GM23338 (cell line): Measurements from ENCODE around the gene AMBRA1. TPM values are rescaled to one million over a fixed set of nuclear protein-coding genes. Genes with fewer than 3 reads are reported as not detected.

Experiments
- ATAC-seq: fragments of 200-7000 bp; cut with Tn5 transposase; 3 replicates; pipeline ENCODE4 v1.9.1; 2020
- DNase-seq: peaks from one replicate; pipeline ENCODE4 v3.0.0-alpha.2; 2015; ENCODE audit warnings: low spot score
- H2AFZ ChIP-seq: fragments of 200-600 bp; sonication (generic); 2 replicates; pipeline ENCODE4 v1.8.0; 2016; ENCODE audit warnings: antibody characterized with exemption, mild to moderate bottlenecking, moderate library complexity
- H3F3A ChIP-seq: fragments of 200-600 bp; sonication (generic); replicated peaks from 2 replicates; pipeline ENCODE4 v1.8.0; 2017; ENCODE audit warnings: antibody characterized with exemption, mixed run types, low read depth
- H3K27ac ChIP-seq: fragments of 200-600 bp; sonication (generic); 2 replicates; pipeline ENCODE4 v1.6.1; 2016; ENCODE audit warnings: low read depth
- H3K27me3 ChIP-seq: fragments of 200-600 bp; sonication (generic); 2 replicates; pipeline ENCODE4 v1.8.0; 2016; ENCODE audit warnings: mild to moderate bottlenecking, mixed run types, moderate library complexity; ENCODE audit not compliant: insufficient read depth
- H3K36me3 ChIP-seq: fragments of 200-600 bp; sonication (generic); 2 replicates; pipeline ENCODE4 v1.8.0; 2016; ENCODE audit warnings: mild to moderate bottlenecking; ENCODE audit not compliant: insufficient read depth
- H3K4me1 ChIP-seq: fragments of 200-600 bp; sonication (generic); 2 replicates; pipeline ENCODE4 v1.8.0; 2016; ENCODE audit warnings: mild to moderate bottlenecking, moderate library complexity; ENCODE audit not compliant: insufficient read depth
- H3K4me2 ChIP-seq: fragments of 200-600 bp; sonication (generic); 2 replicates; pipeline ENCODE4 v1.7.1; 2017; ENCODE audit warnings: mixed run types
- H3K4me3 ChIP-seq: fragments of 200-600 bp; sonication (generic); 2 replicates; pipeline ENCODE4 v1.6.1; 2016; ENCODE audit warnings: mixed run types
- H3K79me2 ChIP-seq: fragments of 200-600 bp; sonication (generic); replicated peaks from 2 replicates; pipeline ENCODE4 v1.8.0; 2017; ENCODE audit warnings: mild to moderate bottlenecking; ENCODE audit not compliant: insufficient read depth
- H3K9me2 ChIP-seq: fragments of 200-600 bp; sonication (generic); 2 replicates; pipeline ENCODE4 v1.8.0; 2017; ENCODE audit not compliant: insufficient read depth
- H4K20me1 ChIP-seq: fragments of 200-600 bp; sonication (generic); replicated peaks from 2 replicates; pipeline ENCODE4 v1.8.0; 2017; ENCODE audit warnings: mild to moderate bottlenecking; ENCODE audit not compliant: insufficient read depth
- H3K27ac Mint-ChIP-seq: 2 replicates; pipeline ENCODE4 v1.8.0; 2020; ENCODE audit warnings: inconsistent platforms, mild to moderate bottlenecking, moderate library complexity, mixed read lengths
- H3K27me3 Mint-ChIP-seq: 3 replicates; pipeline ENCODE4 v1.8.0; 2022; ENCODE audit warnings: low read depth, mild to moderate bottlenecking, moderate library complexity, mixed read lengths, inconsistent platforms; ENCODE audit not compliant: insufficient read depth, poor library complexity
- H3K36me3 Mint-ChIP-seq: 3 replicates; pipeline ENCODE4 v1.8.0; 2021; ENCODE audit warnings: low read depth, mild to moderate bottlenecking, inconsistent platforms, moderate library complexity, mixed read lengths
- H3K4me1 Mint-ChIP-seq: 3 replicates; pipeline ENCODE4 v1.8.0; 2020; ENCODE audit warnings: mild to moderate bottlenecking, inconsistent platforms, mixed read lengths
- H3K4me3 Mint-ChIP-seq: 3 replicates; pipeline ENCODE4 v1.8.0; 2021; ENCODE audit warnings: moderate library complexity, mild to moderate bottlenecking, inconsistent platforms, mixed read lengths
- H3K9me3 Mint-ChIP-seq: 3 replicates; pipeline ENCODE4 v1.8.0; 2020; ENCODE audit warnings: moderate library complexity, mild to moderate bottlenecking, inconsistent platforms, mixed read lengths
- EZH2 ChIP-seq: fragments of 200-600 bp; sonication (generic); IDR thresholded peaks from one replicate; pipeline ENCODE4 v1.8.0; 2017; ENCODE audit warnings: antibody characterized with exemption, mild to moderate bottlenecking, low read depth; ENCODE audit not compliant: unreplicated experiment
- EZH2phosphoT487 ChIP-seq: fragments of 200-600 bp; sonication (generic); IDR thresholded peaks from one replicate; pipeline ENCODE4 v1.8.1; 2018; ENCODE audit warnings: antibody characterized with exemption; ENCODE audit not compliant: unreplicated experiment
- NANOG ChIP-seq: IDR thresholded peaks from 2 replicates; pipeline ENCODE4 v1.6.1; 2016; ENCODE audit warnings: antibody characterized with exemption, borderline replicate concordance
- POLR2AphosphoS5 ChIP-seq: IDR thresholded peaks from 2 replicates; pipeline ENCODE4 v1.6.1; 2016; ENCODE audit warnings: antibody characterized with exemption, low read depth
- STAT1 ChIP-seq: IDR thresholded peaks from one replicate; pipeline ENCODE4 v1.6.1; 2016; ENCODE audit warnings: antibody characterized with exemption; ENCODE audit not compliant: unreplicated experiment
- ZNF331 ChIP-seq: fragments of 250-450 bp; sonication (Bioruptor Pico); IDR thresholded peaks from 2 replicates; pipeline ENCODE4 v1.5.0; 2020; ENCODE audit warnings: low read depth, mild to moderate bottlenecking, moderate library complexity
- polyA plus RNA-seq: library from polyadenylated mRNA; unstranded; fragments of >200 nt; fragmentation: Nextera tagmentation; extraction: Ambion mirVana; gene quantifications from 2 replicates; pipeline ENCODE4 v1.2.1, GENCODE V29; 2016
- total RNA-seq: library from RNA; depleted of rRNA; stranded (reverse); fragments of >200 nt; shearing (Covaris generic); gene quantifications from 2 replicates; pipeline ENCODE4 v1.2.3, GENCODE V29; 2014
- TF ChIP-seq, protein P1 (sequence below): IDR thresholded peaks from one replicate; pipeline ENCODE4 v1.6.1; 2018; ENCODE audit warnings: antibody characterized with exemption; ENCODE audit not compliant: unreplicated experiment
- TF ChIP-seq, protein P2 (sequence below): fragments of 250-450 bp; sonication (Bioruptor Pico); IDR thresholded peaks from 2 replicates; pipeline ENCODE4 v1.5.0; 2020; ENCODE audit warnings: mild to moderate bottlenecking, moderate library complexity

The AMBRA1 gene
- total and polyA plus RNA-seq, 2 experiments from 2014 or later: 8.3 to 34.8 TPM

DNA sequence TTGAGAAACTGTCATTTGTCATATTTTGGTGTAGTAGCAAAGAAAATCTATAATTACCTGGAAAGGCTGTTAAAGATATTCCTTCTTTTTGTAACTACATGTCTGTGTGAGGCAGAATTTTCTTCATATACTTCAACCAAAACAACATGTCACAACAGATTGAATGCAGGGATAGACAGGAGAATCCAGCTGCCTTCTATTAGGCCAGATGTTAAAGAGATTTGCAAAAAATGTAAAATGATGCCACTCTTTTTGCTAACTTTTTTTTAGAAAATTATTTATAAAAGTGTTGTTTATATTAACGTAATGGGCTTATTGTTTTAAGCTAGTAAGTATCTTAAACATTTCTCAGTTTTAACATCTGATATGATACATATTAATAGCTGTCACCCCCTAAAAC, 233.9 kb downstream of the AMBRA1 start:
- peaks cover 29% of the 10 kb centered on the region for H4K20me1 ChIP-seq
- H3K27me3 ChIP-seq: no peaks in the 10 kb centered on the region
- no peak overlapping the region for H3K27ac Mint-ChIP-seq
- no peaks in the 10 kb centered on the region for H3F3A ChIP-seq
- H3K27ac ChIP-seq: no peak overlapping the region
- no peak overlapping the region for H2AFZ ChIP-seq
- H3K4me3 Mint-ChIP-seq: no peak overlapping the region
- H3K36me3 ChIP-seq: no peaks in the 10 kb centered on the region; the same call in 1 of the 2 replicates
- peaks cover 22% of the 10 kb centered on the region for H3K4me1 ChIP-seq
- TF ChIP-seq EZH2phosphoT487: no peak
- TF ChIP-seq POLR2AphosphoS5: no peak
- no peak for TF ChIP-seq STAT1
- TF ChIP-seq, protein P1, sequence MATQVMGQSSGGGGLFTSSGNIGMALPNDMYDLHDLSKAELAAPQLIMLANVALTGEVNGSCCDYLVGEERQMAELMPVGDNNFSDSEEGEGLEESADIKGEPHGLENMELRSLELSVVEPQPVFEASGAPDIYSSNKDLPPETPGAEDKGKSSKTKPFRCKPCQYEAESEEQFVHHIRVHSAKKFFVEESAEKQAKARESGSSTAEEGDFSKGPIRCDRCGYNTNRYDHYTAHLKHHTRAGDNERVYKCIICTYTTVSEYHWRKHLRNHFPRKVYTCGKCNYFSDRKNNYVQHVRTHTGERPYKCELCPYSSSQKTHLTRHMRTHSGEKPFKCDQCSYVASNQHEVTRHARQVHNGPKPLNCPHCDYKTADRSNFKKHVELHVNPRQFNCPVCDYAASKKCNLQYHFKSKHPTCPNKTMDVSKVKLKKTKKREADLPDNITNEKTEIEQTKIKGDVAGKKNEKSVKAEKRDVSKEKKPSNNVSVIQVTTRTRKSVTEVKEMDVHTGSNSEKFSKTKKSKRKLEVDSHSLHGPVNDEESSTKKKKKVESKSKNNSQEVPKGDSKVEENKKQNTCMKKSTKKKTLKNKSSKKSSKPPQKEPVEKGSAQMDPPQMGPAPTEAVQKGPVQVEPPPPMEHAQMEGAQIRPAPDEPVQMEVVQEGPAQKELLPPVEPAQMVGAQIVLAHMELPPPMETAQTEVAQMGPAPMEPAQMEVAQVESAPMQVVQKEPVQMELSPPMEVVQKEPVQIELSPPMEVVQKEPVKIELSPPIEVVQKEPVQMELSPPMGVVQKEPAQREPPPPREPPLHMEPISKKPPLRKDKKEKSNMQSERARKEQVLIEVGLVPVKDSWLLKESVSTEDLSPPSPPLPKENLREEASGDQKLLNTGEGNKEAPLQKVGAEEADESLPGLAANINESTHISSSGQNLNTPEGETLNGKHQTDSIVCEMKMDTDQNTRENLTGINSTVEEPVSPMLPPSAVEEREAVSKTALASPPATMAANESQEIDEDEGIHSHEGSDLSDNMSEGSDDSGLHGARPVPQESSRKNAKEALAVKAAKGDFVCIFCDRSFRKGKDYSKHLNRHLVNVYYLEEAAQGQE: no peak
- TF ChIP-seq EZH2: no peak
- TF ChIP-seq, protein P2, sequence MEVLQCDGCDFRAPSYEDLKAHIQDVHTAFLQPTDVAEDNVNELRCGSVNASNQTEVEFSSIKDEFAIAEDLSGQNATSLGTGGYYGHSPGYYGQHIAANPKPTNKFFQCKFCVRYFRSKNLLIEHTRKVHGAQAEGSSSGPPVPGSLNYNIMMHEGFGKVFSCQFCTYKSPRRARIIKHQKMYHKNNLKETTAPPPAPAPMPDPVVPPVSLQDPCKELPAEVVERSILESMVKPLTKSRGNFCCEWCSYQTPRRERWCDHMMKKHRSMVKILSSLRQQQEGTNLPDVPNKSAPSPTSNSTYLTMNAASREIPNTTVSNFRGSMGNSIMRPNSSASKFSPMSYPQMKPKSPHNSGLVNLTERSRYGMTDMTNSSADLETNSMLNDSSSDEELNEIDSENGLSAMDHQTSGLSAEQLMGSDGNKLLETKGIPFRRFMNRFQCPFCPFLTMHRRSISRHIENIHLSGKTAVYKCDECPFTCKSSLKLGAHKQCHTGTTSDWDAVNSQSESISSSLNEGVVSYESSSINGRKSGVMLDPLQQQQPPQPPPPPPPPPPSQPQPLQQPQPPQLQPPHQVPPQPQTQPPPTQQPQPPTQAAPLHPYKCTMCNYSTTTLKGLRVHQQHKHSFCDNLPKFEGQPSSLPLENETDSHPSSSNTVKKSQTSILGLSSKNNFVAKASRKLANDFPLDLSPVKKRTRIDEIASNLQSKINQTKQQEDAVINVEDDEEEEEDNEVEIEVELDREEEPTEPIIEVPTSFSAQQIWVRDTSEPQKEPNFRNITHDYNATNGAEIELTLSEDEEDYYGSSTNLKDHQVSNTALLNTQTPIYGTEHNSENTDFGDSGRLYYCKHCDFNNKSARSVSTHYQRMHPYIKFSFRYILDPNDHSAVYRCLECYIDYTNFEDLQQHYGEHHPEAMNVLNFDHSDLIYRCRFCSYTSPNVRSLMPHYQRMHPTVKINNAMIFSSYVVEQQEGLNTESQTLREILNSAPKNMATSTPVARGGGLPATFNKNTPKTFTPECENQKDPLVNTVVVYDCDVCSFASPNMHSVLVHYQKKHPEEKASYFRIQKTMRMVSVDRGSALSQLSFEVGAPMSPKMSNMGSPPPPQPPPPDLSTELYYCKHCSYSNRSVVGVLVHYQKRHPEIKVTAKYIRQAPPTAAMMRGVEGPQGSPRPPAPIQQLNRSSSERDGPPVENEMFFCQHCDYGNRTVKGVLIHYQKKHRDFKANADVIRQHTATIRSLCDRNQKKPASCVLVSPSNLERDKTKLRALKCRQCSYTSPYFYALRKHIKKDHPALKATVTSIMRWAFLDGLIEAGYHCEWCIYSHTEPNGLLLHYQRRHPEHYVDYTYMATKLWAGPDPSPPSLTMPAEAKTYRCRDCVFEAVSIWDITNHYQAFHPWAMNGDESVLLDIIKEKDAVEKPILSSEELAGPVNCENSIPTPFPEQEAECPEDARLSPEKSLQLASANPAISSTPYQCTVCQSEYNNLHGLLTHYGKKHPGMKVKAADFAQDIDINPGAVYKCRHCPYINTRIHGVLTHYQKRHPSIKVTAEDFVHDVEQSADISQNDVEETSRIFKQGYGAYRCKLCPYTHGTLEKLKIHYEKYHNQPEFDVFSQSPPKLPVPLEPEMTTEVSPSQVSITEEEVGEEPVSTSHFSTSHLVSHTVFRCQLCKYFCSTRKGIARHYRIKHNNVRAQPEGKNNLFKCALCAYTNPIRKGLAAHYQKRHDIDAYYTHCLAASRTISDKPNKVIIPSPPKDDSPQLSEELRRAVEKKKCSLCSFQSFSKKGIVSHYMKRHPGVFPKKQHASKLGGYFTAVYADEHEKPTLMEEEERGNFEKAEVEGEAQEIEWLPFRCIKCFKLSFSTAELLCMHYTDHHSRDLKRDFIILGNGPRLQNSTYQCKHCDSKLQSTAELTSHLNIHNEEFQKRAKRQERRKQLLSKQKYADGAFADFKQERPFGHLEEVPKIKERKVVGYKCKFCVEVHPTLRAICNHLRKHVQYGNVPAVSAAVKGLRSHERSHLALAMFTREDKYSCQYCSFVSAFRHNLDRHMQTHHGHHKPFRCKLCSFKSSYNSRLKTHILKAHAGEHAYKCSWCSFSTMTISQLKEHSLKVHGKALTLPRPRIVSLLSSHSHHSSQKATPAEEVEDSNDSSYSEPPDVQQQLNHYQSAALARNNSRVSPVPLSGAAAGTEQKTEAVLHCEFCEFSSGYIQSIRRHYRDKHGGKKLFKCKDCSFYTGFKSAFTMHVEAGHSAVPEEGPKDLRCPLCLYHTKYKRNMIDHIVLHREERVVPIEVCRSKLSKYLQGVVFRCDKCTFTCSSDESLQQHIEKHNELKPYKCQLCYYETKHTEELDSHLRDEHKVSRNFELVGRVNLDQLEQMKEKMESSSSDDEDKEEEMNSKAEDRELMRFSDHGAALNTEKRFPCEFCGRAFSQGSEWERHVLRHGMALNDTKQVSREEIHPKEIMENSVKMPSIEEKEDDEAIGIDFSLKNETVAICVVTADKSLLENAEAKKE (CRISPR knock-in tag): no peak
- no peak for TF ChIP-seq NANOG
- TF ChIP-seq ZNF331 (CRISPR knock-in tag): no peak
- peaks cover 76% of the 10 kb centered on the region for H3K79me2 ChIP-seq
- no peak overlapping the region for H3K4me3 ChIP-seq
- peaks cover 10% of the 10 kb centered on the region for H3K27me3 Mint-ChIP-seq
- H3K4me1 Mint-ChIP-seq: peaks cover 48% of the 10 kb centered on the region
- no peak for ATAC-seq
- H3K36me3 Mint-ChIP-seq: peaks cover 3% of the 10 kb centered on the region
- H3K9me3 Mint-ChIP-seq: no peaks in the 10 kb centered on the region
- DNase-seq: no peak
- no peaks in the 10 kb centered on the region for H3K9me2 ChIP-seq
- H3K4me2 ChIP-seq: no peak overlapping the region
